ENCODE results near the gene ELF5.
A peak's percentile ranks its signal among the peaks of the same experiment; 100 is the strongest.

Gene ELF5

DNA sequence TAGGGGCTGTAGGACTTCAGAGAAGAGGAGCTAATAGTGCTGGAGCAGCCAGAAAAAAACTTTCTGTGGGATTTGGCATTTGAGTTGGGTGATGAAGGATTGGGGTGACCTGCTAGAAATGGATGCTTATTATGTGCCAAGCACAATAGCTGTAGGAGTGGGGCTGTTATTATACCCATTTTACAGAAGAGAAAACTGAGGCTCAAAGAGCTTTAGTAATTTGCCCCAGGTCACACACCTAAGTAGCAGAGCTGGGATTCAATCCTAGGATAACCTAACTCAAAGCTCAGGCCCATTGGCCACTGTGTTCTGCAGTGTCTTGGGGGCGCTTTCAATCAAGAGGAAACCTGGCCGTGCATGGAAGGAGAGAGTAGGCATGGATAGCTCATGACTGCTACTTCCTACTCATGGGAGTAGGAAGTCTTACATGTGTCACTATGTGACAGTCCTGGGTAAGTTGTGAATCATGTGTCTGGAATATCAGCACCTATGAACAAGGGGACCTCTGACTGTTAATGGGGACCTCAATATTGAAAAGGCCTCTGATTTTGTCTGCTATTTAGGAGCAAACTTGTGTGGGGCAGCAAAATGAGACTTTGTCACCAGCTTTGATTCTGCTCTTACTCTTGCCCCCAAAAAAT, 6.1 kb upstream of the ELF5 start:
- DNase-seq: no peak

DNA sequence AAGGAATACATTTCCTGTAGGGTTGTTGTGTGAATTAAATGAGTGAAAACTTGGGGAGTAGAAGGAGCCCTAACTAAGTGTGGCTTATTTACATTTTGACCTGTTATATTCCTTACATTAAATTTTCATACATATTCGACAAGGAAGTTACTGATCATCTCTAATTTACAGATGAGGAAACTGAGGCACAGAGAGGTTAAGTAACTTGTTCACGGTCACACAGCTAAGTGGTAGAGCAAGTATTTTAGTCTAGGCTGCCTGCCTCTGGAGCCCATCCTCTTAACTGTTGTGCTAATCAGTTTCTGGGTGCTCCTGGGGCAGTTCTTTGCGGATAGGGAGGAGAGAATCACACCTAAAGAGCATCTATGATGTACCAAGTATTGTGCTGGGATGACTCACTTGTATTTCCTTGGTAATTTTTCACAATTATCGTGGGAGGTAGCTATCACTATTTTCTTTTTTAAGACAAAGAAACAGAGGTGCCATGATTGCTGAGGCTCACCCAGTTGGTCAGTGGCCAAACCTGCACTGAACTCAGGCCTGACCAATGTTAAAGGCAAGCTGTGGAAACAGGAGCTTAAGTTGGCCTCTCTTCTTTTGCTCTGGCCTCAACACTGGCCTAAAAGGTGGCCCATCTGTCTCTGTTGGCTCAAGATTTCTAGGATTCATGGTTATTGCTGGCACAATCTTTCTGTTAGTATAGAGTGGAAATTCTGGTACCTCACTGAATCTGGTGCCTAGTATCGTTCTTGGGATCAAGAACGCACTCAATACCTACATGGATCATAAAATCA, 2.9 kb upstream of the ELF5 start:
- DNase-seq: no peak

DNA sequence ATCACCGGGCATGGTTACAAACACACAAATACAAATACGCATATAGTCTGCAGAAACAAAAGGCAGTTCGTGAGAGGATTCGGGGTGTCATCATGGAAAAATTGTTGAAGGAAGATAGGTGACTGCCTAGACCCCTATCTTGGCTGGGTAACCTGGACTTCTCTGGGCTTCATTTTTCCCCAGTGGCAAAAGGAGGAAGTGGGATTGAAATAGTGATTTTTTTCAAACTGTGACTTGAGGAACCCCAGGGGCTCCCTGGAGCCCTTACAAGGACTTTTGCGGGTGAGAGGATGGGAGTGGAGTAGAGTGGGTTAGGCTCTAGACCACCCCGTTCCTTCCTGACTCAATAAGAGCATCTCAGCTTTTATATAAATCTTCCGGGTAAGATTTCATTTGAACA, 1.0 kb upstream of the ELF5 start:
- no peak for DNase-seq

DNA sequence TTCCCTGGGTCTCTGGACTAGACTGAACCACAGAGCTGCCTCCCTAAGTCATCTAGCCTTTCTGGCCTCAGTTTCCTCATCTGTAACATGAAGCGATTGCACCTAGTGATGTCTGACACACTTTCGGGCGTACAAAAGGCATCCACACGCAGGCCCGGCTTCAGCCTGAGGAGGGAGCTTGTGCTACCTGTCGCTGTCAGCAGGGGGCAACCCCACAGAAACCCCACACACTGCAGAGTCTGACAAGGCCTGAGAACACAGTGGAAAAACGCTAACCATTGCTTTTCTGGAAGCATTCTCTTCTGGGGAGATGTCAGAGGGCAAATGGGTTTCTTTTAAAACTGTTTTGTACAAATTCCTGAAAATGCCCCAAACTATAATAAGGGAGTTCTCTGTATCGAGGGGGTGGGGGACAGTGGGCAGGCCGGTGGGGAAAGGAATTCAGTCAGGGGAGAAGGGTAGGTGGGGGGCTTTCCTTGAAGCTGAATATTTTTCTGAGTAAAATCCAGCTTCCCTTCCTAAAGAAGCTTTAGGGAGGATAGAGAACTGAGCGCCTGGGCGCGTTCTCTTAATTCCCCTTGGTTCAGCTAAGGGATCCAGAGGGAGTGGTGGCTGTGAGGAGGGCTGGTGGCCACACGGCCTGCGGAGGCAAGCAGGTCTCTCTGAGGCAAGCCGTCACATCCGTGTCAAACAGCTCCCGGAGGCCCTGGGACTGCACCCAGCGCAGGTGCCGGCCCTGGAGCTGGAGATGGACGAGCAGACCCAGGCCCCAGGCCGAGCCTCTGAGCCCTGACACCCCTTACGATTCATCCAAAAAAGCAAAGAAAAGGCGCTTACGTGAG, 533 bp downstream of the ELF5 start:
- DNase-seq: peak; percentile 62

DNA sequence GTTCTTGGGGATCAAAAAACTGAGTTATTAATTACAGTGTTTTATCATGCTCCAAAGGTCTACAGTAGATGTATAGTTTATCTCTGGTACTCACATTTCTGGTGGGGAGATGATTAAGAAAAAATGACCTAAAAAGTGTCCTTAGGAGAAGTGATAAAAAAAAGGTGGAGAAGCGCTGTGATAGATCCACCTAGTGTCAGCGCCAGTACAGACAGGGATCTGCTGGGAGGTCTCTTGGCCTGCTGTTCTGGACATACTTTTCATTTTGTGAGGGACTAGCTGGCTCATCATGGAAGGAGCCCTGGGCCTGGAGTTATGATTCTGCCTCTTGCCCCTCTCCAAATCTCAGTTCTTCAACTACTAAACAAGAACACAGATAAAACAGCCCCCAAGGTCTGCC, 2.9 kb downstream of the ELF5 start:
- peak; percentile 65 for DNase-seq

DNA sequence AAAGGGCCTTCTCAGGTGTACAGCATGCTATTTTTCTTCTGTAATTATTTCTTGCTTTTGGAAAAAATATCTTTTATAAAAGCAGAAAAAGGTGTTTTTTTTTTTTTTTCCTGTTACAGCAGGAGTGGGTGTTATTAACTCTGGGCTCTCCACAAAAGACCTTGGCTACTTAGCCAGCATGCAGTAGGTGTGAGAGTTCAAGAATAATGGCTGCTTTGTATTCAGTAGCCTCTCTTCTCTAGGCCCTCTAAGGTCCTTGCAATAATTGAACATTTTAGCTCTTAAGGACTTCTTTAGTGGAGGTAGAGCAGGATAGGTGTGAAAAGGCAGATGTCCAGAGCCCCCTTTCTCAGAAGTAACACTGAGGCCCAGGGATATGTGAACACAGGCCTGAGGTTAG, 3.4 kb downstream of the ELF5 start:
- DNase-seq: no peak

DNA sequence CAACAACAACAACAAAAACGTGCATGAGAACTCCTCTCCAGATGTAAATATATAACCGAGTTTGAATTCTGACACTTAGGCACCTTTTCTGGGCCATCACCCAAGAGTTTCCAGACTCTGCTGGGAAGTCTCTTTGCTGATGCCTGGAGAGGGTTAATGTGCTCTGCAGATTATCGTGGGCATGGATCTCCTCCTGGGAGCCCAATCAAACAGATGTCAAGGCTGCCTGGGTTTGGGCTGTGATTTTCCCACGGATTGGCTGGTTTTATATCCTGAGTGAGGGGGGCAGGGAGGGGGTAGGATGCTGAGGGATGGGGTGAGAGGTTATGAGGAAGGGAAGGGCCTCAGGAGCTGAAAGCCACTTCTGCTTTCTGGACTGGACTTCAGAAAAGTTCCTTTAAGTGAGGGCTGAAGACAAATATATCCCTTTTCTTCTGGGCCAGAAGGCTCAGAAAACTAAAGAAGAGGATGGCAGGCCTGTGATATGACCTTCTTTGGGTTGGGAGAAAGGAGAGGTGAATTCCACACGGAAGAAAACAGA, 4.2 kb downstream of the ELF5 start:
- no peak for DNase-seq

DNA sequence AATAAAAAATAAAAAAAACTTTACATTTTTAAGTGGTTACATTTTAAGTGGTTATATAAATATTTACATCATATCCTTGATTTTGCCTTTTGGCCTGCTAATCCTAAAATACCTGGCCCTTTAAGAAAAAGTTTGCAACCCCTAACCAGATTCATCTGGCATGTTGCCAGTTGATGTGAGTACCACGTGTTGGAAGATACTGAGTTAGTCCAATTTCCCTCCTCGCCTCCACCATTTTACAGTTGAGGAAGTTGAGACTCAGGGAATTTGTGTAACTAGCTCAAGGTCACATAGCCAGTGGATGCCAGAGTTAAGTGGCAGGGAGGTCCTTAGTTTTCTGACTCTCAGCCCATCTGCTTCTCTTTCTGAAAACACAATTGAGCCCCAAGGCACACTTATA, 5.1 kb downstream of the ELF5 start:
- DNase-seq: peak; percentile 5

DNA sequence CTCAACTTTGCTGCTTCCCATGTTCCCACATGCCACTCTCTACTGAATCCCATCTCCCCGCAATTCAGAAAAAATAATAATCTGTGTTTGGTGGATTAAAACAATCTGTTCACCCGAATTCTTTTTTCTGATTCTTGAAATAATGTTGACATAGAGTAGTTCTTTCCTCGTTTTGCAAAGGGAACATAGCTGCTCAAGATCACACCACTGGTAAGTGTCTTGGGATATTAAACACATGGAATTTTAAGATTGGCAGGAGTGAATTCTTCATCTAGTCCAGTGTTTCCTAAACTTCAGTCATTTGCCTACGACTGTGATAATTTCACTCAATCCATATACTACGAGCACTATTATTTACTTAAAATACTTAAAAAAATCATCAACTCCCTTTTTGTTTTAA, 6.0 kb downstream of the ELF5 start:
- DNase-seq: no peak

DNA sequence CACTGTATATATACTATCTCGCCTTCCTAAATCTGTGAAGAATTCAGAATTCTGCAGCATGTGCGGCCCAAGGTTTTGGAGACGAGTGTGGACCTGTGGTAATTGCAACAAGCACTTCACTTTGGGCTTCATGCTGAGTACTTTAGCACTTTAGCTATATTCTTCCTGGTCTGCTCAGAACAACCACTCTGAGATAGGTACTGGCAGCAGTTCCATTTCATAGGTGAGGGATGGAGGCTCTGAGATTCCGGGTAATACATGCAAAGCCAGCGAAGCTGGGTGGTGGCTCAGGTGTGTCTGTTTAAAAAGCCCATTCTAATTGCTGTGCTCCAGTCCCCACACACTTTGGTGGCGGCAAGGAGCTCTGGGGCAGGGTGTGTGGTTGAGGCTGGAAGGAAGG, 6.4 kb downstream of the ELF5 start:
- no peak for DNase-seq

DNA sequence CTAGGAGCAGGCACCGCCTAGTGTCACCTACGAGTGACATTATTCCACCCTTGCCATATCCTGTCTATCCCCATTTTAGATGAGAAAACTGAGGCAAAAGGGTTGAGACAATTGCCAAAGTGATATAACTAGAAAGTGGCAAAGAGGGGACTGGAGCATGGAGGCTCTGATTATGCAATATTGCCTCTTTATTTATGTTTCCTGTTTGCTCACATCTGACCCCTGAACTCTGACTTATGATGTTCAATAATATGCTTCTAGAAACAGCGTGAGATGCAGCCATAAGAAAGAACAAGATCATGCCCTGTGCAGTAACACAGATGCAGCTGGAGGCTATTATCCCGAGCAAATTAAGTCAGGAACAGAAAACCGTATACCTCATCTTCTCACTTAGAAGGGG, 7.7 kb downstream of the ELF5 start:
- DNase-seq: no peak

DNA sequence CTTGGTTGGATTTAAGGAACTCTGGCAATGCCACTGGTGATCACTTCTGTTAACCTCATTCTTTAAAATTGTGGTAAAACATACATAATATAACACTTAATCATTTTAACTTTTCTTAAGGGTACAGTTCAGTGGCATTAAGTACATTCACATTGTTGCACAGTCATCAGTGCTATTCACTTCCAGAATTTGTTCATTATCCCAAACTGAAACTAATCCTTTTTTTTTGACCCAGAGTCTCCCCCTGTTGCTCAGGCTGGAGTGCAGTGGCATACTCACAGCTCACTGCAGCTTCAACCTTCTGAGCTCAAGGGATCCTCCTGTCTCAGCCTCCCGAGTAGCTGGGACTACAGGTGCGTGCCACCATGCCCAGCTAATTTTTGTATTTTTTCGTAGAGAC, 10.6 kb downstream of the ELF5 start:
- no peak for DNase-seq

DNA sequence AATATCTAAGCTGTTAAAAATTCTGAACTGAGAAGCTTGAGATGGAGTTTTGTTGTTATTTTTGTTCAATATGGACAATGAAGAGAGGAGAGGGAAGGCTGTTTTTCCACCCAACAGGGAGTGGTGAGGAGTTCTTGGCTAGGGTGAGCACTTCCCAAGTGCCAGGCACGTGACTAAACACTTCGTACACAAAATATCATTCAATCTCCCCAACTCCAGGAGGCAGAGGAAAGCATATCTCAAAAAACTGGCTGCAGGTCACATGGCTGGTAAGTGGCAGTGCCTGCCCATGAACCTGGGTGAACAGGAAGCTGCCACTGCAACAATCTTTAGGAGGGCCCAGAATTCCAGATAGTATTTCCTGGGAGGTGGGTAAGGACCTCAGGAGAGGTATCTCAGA, 11.6 kb downstream of the ELF5 start:
- peak; percentile 60 for DNase-seq

DNA sequence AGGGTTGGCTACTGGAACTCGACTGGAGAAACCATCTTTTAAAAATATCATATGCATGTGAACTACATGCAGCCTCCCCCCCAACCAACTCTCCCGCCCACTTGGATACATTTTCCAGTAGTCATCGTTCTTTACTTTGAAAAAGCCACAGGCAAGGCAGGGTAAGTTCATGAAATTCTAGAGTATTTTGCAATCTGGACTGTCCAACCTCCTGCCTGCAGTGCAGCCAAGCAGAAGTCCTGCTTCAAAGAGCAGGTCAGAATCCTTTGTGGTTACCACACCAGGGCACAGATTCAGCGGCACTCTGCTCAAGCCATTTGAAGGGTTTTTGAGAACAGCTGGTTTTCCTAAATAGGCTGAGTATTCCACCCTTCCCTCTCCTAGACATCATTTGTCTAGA, 12.1 kb downstream of the ELF5 start:
- DNase-seq: no peak

DNA sequence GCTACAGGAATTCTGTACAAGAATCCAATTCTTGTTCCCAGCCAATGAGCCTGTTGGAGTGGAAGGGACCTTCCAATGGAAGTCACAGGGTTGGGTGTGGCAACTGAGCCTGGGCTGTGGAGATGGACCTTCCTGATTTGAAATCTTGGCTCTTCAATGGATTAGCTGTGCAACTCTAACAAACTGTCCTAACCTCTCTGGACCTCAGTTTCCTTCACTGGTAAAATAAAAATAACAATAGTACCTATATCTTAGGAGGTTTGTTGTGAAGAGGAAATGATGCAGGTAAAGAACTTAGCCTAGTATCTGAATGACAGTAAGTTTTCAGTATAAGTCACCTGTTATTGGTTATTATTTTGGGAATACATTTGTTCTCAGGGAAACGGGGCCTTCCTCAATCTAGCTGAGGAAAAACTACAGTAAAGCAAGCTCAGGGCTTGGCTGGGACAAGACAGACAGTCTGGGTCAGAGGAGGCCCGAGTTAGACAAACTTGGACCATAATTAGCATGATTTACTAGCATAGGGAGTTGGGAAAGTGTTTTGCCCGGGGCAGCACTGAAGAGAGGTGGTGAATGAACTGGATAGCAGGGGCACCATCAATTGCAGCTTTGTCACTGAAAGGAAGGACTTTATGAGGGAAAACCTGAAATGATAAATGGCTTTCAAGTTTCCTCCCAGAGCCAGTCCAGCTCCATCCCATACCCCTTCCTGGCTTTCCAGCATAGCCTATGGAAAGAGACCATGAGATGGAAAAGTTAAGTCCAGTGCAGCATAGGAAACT, 13.7 kb downstream of the ELF5 start:
- DNase-seq: no peak

DNA sequence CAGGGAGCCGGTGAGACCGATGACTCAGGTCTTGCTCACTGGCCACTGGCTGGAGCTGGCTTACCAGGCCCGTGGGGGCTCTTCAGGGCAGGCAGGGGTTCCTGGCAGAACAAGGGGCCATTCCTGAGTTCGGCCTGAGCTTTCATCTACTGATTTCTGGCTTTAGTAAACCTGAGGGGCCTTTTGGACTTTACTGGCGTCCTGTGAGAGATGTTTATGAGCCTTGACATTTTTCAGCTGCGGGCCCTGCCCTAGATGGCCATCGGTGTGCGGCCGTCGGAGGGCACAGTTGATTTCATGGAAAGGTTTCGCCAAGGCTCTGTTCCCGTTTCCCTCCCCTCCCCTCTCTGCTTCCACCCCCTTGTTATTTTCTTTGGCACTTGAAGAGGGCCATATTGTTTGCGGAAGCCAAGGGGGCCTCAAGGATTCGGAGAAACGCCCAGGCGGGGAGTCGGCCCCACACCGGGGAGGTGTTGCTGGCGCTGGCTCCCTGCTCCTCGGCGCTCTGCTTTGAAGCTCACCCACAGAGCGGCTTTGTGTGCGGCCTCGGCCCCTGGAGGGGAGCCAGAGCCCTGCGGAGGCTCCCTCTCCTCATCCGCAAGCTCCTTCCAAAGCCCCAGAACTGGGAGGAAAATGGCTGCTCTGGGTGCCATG, 17.7 kb downstream of the ELF5 start:
- no peak for DNase-seq

DNA sequence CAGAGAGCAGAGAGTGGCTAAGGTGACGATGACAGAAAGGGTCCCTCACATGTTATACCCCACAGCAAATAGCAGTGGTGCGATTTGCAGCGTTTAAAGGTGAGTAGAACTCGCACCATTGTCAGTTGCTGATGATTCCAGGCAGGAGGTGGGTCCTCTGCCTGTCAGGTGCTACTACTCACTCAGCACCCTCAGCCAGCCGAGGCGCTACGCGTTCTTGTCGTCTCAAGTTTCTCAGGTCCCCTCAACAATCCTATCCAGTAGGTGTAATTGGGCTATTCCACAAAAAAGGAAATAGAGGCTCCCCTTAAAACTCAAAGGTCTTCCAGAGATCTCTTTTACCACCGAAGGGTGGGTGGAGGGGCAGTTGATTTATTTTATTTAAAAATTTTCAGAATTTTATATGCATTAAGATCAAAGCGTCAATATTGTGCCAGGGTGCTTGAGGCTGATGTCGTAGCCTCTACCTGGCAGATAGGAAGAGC, 18.3 kb downstream of the ELF5 start:
- no peak for DNase-seq

DNA sequence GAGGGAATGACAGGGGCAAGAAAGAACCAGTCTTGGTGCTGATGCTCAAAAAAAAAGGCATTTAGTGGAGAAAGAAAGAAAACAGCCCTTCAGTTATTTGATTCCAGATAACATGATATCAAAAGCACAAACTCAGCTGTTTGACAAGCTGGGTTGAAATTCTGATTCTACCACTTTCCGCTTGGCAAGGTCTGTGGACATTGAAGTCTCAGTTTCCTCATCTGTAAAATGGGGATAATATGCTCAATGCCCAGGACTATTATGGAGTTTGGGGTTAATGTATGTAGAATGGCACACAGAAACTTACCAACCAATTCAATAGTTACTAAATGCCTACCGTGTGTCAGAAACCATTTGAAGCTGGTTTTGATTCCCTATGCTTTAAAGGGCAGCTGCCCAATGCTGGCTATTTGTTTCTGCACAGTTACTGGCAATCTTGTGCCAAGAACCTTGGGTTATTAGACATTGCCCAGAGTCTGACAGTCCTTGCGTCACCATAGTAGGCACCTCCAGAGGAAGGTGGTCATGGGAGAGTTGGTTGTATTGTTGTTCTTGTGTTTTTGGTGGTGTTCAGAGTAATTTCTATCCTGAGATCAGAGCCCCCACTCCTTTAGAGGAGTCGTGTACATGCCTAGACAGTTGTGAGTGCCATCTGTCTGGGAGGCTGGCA, 19.5 kb downstream of the ELF5 start:
- DNase-seq: no peak

DNA sequence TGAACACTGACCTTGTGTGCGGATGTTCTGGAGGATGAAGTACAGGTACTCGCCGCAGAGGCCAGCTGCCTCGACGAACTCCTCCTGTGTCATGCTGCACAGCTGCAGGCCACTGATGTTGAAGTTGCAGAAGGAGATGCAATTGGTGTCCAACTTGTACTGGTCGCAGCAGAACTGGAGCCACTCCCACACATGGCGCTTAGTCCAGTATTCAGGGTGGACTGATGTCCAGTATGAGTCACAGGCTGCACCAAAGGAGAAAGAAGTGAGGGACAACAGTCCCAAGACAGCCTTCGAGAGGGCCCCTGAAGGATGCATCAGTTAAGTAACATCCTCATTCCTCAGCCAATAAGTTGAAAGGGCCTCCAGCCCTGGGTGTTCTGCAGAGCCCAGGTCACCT, 20.1 kb downstream of the ELF5 start:
- DNase-seq: no peak

DNA sequence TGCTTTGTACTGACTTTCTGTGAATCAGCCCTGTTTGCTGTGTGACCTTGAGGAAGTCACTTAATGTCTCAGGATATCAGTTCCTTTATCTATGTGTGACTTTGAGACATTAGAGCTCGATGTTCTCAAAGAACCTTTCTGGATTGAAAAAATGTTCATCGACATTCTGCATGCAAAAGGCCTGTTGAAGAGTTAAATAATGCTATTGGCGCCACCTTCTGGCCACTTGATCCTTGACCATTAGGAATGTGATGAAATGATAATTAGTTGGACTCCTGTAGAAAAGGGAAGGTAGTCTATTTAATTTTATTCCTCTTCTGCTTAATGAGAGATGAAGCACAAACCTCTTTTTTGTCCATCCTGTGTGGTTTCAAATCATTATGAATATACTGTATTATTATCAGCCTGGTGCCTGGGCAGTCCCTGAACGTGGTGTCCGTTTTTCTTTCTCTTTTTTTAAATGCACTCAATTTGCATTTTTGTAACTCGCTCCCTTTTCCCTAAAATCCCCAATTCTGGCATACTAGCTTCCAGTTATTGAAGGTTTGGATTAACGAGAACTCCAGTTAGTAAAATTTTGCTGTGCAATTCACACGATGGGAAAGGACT, 20.7 kb downstream of the ELF5 start:
- DNase-seq: peak; percentile 82

DNA sequence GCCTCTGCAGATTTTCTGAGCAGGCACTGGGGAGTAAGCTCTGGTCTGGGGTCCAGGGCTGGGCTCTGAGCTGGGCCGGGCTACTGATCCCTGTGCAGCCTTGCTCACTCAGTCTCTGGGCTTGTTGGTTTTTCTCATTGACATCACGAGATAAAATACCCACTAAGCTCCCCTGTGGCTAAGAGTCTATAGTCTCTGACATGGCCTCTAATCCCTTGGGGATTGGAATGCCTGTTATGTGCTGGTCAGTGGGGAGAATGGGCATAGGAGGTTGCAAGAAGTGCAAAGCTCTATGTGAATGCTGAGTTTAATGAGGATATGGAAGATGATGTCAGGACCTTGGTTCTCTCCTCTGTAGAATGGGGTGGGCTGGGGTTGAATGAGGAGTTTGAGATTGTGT, 23.3 kb downstream of the ELF5 start:
- DNase-seq: no peak

Measured in hematopoietic multipotent progenitor cell treated with erythropoietin and hydrocortisone succinate and interleukin-3 and kit ligand, for 8 days (in vitro differentiated cells).